ENCODE measurements around the gene RNH1. TPM values are rescaled to one million over a fixed set of nuclear protein-coding genes. Genes with fewer than 3 reads are reported as not detected.

RNH1 gene
- total and polyA plus RNA-seq, 2 of the 8 experiments (the other 6 are each of a cell fraction or from before 2014, with no cell fraction given) = 48.7 to 49.8 TPM

DNA sequence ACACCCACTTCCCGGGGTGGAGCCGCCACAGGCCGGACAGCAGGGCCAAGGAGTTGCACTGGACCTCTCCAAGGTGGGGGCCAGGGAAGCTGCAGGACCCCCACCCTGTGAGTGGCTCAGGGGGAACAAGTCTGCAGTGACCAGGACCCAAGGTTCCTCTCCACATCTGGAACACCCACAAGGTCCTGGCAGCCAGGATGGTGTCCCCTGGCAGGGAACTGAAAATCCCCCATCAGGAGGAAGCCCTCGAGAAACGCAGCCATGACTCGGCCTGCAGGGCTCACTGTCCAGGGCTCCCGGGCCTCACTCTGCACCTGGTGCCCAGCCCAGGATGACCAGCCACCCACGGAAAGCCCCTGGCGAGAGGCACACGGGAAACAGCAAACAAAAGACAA, 11.5 kb downstream of the RNH1 start:
- Histone ChIP-seq H3K18ac (ENCODE audit: extremely low read depth, low read length) (no peak overlapping the region), H2BK120ac (replicated peaks; ENCODE audit: low read depth, low read length) (no peak overlapping the region), H3K36me3 (ENCODE audit: control insufficient read depth in 2 of 4, insufficient read depth in 4 of 4, low read length in 3 of 4) (peaks cover 17 to 45% (median 34%) of the 10 kb centered on the region in 4 experiments; a peak in 7 of 8 replicates), H3K14ac (ENCODE audit: insufficient read length) (no peak overlapping the region), H2BK20ac (ENCODE audit: low read length) (no peak overlapping the region), H3K4me3 (ENCODE audit: extremely low read depth in 1 of 4, insufficient read depth in 2 of 4, low read depth in 3 of 4, low read length in 4 of 4) (no peak overlapping the region), H3K9me3 (ENCODE audit: insufficient read depth in 2 of 2, low read depth in 1 of 2, low read length in 1 of 2) (peaks cover 11 to 19% of the 10 kb centered on the region in 2 experiments; a peak in 3 of 4 replicates), H4K8ac (ENCODE audit: extremely low read depth, insufficient read depth, low read length) (no peak overlapping the region; the same call in 1 of the 2 replicates), H2AFZ (ENCODE audit: low read length) (no peak overlapping the region), H3K79me2 (ENCODE audit: control insufficient read depth in 1 of 2, insufficient read depth in 2 of 2, low read length in 2 of 2) (no peaks in the 10 kb centered on the region), H3K79me1 (ENCODE audit: low read depth, low read length) (no peaks in the 10 kb centered on the region; the same call in 1 of the 2 replicates), H3K23ac (ENCODE audit: insufficient read length) (no peak overlapping the region), H4K5ac (ENCODE audit: insufficient read length, low read depth, low read length) (no peak overlapping the region), H3K4me2 (ENCODE audit: insufficient read depth in 1 of 2, low read depth in 2 of 2, low read length in 2 of 2) (no peak overlapping the region), H3K56ac (replicated peaks; ENCODE audit: insufficient read length, low read depth, low read length) (no peak overlapping the region), H2BK15ac (ENCODE audit: low read length) (no peak overlapping the region), H3K9ac (replicated peaks in 1 of 4; ENCODE audit: extremely low read depth in 1 of 4, low read depth in 3 of 4, low read length in 3 of 4) (no peak overlapping the region), H3K27ac (ENCODE audit: low read depth, low read length) (no peak overlapping the region), H3K4ac (replicated peaks; ENCODE audit: insufficient read length, low read depth, low read length) (no peak overlapping the region), H3K4me1 (replicated peaks in 1 of 4; ENCODE audit: control insufficient read depth in 3 of 4, insufficient read depth in 4 of 4, low read length in 3 of 4) (no peaks in the 10 kb centered on the region), H4K91ac (replicated peaks; ENCODE audit: insufficient read length, low read length) (no peak overlapping the region), H2AK5ac (ENCODE audit: low read depth, low read length) (no peak overlapping the region), H3K23me2 (ENCODE audit: low read depth, low read length) (no peaks in the 10 kb centered on the region), H3K27me3 (replicated peaks in 1 of 4; ENCODE audit: control insufficient read depth in 3 of 4, extremely low read depth in 1 of 4, insufficient read depth in 3 of 4, low read length in 3 of 4) (no peaks in the 10 kb centered on the region), H2BK5ac (ENCODE audit: low read depth, low read length) (no peak overlapping the region), H4K20me1 (replicated peaks in 1 of 2; ENCODE audit: control insufficient read depth in 1 of 2, insufficient read depth in 2 of 2, low read length in 2 of 2) (peaks cover 4 to 10% of the 10 kb centered on the region in 2 experiments), H2BK12ac (ENCODE audit: low read depth, low read length) (no peak overlapping the region)
- POLR2A ChIA-PET (ENCODE audit: partially characterized antibody) = interaction anchor here (1.4 to 1.7 kb wide), 3 partner anchors 10 to 79 kb away, joined by 3 to 11 read pairs (median 4); partner anchors contain the start of gene RNH1
- WGBS, 2 experiments (ENCODE audit: extremely low coverage in 1 of 2, insufficient coverage in 1 of 2, insufficient read length in 1 of 2, insufficient replicate concordance in 2 of 2, low coverage in 1 of 2, low lambda C conversion rate in 2 of 2, missing lambda C conversion rate in 1 of 2) = 97% methylated on average over 10 of the region's 10 CpGs; no CpG with 5 or more reads in 1 of the 2 experiments
- DNase-seq (ENCODE audit: low read depth in 1 of 2, low spot score in 2 of 2) = no peak
- FAIRE-seq = no peak
- CTCF ChIA-PET (ENCODE audit: partially characterized antibody) = interaction anchor here (0.9 to 1.7 kb wide), 3 partner anchors 16 to 47 kb away, joined by 3 to 5 read pairs (median 5); no protein-coding TSS in a partner anchor
- no peak for TF ChIP-seq RNF2 (IDR thresholded peaks at IDR 0.05; ENCODE audit: borderline replicate concordance, low read depth, low read length, missing control alignments, poor library complexity, severe bottlenecking)
- no peak for TF ChIP-seq SP2 (IDR thresholded peaks at IDR 0.05; ENCODE audit: low read length)
- no peak for TF ChIP-seq POLR2AphosphoS5 (IDR thresholded peaks at IDR 0.05; ENCODE audit: low read depth, low read length)
- TF ChIP-seq SP4 (IDR thresholded peaks at IDR 0.05; ENCODE audit: low read length) = no peak
- no peak for TF ChIP-seq ASH2L (IDR thresholded peaks at IDR 0.05; ENCODE audit: low read length)
- TF ChIP-seq TAF7 (optimal IDR thresholded peaks at IDR 0.05; ENCODE audit: borderline replicate concordance, low read depth, low read length) = no peak
- TF ChIP-seq YY1 (IDR thresholded peaks at IDR 0.05; ENCODE audit: low read depth, low read length) = no peak
- TF ChIP-seq, protein P1, sequence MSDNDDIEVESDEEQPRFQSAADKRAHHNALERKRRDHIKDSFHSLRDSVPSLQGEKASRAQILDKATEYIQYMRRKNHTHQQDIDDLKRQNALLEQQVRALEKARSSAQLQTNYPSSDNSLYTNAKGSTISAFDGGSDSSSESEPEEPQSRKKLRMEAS (IDR thresholded peaks at IDR 0.05) = no peak

All from H1 (cell line).